GM10266 (cell line): ENCODE data around the gene SMAD5.

Source experiments
- DNase-seq: peaks from one replicate; pipeline ENCODE4 v3.0.0; 2012; ENCODE audit errors: extremely low spot score
- TF ChIP-seq, protein P1 (sequence below): IDR thresholded peaks from 2 replicates; pipeline ENCODE4 v1.5.1; 2012; ENCODE audit warnings: mild to moderate bottlenecking, low read depth; ENCODE audit not compliant: control insufficient read depth, insufficient read depth; ENCODE audit errors: missing control alignments

The SMAD5 gene

GRCh38 chr5:136114414-136115125 lies 18.1 kb upstream of the SMAD5 start:
- TF ChIP-seq, protein P1, sequence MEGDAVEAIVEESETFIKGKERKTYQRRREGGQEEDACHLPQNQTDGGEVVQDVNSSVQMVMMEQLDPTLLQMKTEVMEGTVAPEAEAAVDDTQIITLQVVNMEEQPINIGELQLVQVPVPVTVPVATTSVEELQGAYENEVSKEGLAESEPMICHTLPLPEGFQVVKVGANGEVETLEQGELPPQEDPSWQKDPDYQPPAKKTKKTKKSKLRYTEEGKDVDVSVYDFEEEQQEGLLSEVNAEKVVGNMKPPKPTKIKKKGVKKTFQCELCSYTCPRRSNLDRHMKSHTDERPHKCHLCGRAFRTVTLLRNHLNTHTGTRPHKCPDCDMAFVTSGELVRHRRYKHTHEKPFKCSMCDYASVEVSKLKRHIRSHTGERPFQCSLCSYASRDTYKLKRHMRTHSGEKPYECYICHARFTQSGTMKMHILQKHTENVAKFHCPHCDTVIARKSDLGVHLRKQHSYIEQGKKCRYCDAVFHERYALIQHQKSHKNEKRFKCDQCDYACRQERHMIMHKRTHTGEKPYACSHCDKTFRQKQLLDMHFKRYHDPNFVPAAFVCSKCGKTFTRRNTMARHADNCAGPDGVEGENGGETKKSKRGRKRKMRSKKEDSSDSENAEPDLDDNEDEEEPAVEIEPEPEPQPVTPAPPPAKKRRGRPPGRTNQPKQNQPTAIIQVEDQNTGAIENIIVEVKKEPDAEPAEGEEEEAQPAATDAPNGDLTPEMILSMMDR, result no peak
- no peak for DNase-seq

DNA sequence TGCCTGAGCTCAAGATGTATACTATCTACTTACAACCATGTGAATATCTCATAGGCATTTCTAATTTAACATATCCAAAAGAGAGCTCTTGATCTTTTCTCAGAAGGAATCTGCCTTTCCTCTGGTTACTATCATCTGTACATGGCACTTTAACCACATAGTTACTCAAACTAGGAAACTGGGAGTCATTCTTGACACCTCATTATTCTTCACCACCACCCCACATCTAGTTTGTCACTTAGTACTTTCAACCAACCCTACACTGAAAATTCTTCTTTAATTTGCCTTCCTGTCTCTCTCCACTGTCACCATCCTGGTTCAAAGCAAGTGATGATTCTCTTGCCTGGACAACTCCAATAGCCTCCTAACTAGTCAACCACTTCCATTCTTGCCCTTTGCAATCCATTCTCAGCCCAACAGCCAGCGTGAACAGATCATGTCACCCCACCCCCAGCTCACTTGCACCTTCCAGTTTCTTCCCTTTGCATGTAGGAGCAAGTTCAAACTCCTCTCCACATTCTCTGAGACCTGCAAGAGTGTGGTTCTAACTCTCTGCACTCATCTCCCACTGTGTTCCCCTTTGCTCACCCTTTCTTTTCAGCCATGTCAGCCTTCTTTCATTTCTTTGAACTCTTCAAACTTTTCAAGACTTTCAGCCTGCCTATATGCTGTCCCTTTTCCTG lies 17.3 kb upstream of the SMAD5 start:
- no peak for DNase-seq
- TF ChIP-seq, protein P1, result no peak

GRCh38 chr5:136120529-136120928 lies 12.1 kb upstream of the SMAD5 start:
- TF ChIP-seq, protein P1, result no peak

GRCh38 chr5:136123236-136123768 lies 9.3 kb upstream of the SMAD5 start:
- DNase-seq, result no peak
- TF ChIP-seq, protein P1, result no peak

More at GRCh38 chr5:136120529-136120928, 12.1 kb upstream of the SMAD5 start:
- no peak for DNase-seq

- DNase-seq, result no peak
- TF ChIP-seq, protein P1, result no peak
Measured at GRCh38 chr5:136127560-136127959, 5.1 kb upstream of the SMAD5 start.

- DNase-seq, result no peak
- TF ChIP-seq, protein P1, result no peak
Measured at GRCh38 chr5:136128481-136128880, 4.2 kb upstream of the SMAD5 start.

DNA sequence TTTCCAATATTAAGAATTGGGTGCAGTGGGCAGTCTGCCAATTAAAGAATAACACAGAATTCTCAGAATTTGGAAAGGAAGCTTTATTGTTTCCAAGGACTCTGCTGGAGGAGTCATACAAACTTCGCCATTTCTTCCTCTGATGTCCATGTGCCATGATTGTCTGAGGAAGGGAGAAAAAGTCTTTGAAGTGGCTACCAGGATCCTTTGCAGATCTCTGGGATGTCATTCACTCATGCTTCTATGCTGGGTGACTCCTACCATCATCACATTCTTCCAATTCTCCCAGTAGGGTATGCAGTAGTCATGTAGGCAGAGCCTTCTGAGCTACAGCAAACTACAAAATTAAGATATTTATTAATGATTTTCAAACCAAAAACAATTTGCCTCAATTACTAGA lies 3.2 kb upstream of the SMAD5 start:
- no peak for DNase-seq
- TF ChIP-seq, protein P1, result no peak
